GM20000 (cell line): ENCODE data around the gene RAB40B.

Experiments
- DNase-seq: peaks from one replicate; pipeline ENCODE4 v3.0.0; 2012; ENCODE audit warnings: low spot score
- CTCF ChIP-seq: IDR thresholded peaks from 2 replicates; pipeline ENCODE4 v1.5.1; 2012; ENCODE audit warnings: mild to moderate bottlenecking, control low read depth; ENCODE audit errors: extremely low read depth, missing control alignments

RAB40B gene

GRCh38 chr17:82722341-82723013, 24.0 kb upstream of the RAB40B start:
- no peak for TF ChIP-seq CTCF
- DNase-seq, result no peak

- DNase-seq, result no peak
Measured at GRCh38 chr17:82720204-82720603, 21.7 kb upstream of the RAB40B start.

GRCh38 chr17:82718986-82719685, 20.6 kb upstream of the RAB40B start:
- no peak for TF ChIP-seq CTCF
- DNase-seq, result no peak

More at GRCh38 chr17:82720204-82720603, 21.7 kb upstream of the RAB40B start:
- no peak for TF ChIP-seq CTCF

GRCh38 chr17:82716203-82717010, 17.9 kb upstream of the RAB40B start, which contains the start of gene FN3KRP:
Gene FN3KRP (plus strand): TSS chr17:82716706. CDS start chr17:82716756, 50 bp downstream.
- no peak for TF ChIP-seq CTCF

GRCh38 chr17:82713071-82713723, 14.7 kb upstream of the RAB40B start:
- no peak for TF ChIP-seq CTCF
- no peak for DNase-seq

More at GRCh38 chr17:82716203-82717010, 17.9 kb upstream of the RAB40B start, which contains the start of gene FN3KRP:
- DNase-seq, result peak; percentile 100

- TF ChIP-seq CTCF, result no peak
- no peak for DNase-seq
Measured at GRCh38 chr17:82710499-82711232, 12.2 kb upstream of the RAB40B start.
